ENCODE data around the gene FIGNL2.
A peak's percentile ranks its signal among the peaks of the same experiment; 100 is the strongest.

The FIGNL2 gene

GRCh38 chr12:51852404-51853137 is 4.1 kb upstream of the FIGNL2 start:
- DNase-seq (ENCODE audit: low read depth) = no peak

DNA sequence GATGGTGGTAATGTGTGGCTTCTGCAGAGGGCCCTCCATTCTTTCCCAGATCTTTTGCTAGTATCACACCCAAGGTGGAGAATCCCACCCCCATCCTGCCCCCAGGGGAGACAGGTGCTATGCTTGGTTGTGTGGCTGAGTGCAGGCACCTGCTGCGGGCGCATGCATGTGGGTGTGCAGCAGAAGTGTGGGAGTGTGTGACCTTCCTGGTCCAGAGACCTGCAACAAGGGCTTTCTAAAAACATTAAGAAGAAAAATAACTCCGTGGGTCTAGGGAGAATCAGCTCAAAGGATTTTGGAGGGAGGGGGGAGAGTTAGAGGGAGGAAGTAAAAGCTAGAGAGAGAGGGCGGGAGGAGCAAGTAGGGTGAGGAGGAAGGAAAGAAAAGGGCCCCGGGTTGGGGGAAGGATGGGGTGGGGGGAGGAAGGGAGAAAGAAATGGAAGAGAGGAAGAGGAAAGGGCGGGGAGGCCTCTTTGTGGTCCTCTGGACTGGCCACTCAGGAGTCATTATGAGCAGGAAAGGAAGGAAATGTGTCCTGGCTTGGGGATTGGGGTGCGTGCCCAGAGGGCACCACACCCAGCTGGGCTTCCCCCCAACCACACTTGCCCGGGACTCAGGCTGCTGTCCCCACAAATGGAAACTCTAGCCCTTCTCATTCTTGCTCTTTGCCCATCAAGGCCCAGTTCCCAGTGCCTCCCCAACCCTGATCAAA is 3.1 kb upstream of the FIGNL2 start:
- DNase-seq (ENCODE audit: low read depth) = no peak

GRCh38 chr12:51850965-51851299 is 2.4 kb upstream of the FIGNL2 start:
- DNase-seq (ENCODE audit: low read depth) = no peak

DNA sequence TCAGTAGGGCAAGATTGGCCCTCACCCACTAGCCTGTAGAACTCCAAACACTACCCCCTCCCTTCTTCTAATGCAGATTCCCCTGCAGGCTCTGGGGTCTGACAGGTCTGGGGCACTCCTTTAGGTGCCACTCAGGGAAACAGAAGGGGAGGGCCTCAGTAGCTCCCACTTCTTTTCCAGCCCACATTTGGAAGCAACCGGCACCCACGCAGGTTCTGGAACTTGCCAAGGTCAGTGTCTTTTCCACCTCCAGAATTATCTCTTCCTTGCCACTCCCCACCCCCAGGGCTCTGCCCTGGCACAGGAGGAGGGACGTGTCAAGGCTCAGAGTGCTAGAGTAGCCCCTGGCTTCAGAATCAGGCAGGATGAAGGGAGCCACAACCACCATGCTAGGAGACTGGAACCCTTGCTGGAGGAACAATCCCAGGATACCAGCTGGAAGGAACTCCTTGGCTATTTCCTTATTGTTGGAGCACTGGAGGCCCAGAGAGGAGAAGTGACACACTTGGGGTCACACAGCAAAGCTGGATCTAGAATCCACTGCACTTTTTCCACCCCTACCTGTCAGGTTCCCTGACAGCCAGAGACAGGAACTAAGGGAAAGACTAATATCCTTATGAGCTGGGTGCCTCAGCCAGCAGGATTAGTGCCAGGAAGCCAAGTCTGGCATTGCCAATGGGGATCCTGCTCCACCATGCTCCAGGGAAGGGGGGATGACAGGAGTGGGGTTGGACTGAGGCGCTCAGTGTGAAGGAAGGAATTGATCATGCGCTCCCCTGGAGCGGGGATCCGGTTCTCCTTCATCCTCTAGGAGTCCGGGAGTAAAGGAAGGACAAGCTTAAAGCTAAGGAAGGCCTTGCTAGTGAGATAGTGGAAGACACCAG is 1.8 kb upstream of the FIGNL2 start:
- DNase-seq (ENCODE audit: low read depth) = no peak

- no peak for DNase-seq (ENCODE audit: low read depth)
Measured at GRCh38 chr12:51848841-51849735, 570 bp upstream of the FIGNL2 start.

- no peak for DNase-seq (ENCODE audit: low read depth)
Measured at GRCh38 chr12:51847643-51848325, 734 bp downstream of the FIGNL2 start.

DNA sequence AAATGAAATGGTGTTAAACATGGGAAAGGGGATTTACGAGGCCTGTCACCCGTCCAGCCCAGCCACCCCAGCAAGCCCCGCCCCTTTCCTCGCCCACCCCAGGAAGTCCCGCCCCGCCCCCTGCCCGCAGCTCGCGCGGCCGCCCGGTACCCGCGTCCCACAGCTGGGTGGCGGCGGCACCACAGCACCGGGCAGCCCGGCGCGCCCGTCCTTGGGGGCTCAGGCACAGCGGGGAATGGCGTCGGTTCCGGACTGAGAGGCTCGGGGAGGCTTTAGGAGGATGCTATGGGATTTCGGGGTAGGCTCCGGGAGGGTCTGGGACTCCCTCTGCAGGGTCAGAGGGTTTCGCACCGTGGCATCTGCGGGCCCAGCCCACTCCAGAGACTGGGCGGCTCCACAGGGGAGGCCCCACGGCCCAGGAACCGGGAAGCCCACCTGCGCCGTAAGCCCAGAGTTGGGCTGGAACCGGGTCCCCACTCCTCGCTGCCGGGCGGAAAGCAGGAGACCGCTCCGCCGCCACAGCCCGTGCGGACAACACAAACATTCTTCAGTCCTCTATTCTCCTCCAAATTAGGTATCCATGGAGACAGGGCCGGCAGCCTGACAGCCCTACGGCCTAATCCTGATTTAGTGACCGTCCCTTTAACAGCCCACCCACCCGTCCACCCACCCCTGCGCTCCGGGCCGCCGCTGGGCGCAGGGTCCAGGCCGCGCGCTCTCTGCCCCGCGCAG is 1.4 kb downstream of the FIGNL2 start:
- DNase-seq (ENCODE audit: low read depth) = peak; percentile 36

DNA sequence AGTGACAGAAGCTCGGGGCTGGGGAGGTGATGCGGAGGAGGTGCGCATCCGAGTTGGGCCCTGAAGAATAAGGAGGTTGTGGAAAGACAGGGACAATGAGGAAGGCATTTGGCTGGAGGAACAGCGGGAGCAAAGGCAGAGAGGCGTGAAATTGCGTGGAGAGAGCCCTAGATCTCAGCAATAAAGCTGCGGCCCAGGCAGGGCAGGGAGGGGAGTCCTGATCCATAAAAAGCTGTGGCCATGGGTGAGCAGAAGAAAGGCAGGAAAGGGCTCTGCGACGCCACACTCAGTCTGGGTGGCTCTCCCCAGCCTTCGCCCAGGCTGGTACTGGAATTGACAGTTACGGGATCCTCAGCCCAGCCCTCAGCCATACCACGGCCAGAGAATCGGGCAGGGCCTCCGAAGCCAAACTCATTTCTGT is 2.2 kb downstream of the FIGNL2 start:
- DNase-seq (ENCODE audit: low read depth) = no peak

GRCh38 chr12:51845482-51845881 is 3.0 kb downstream of the FIGNL2 start:
- no peak for DNase-seq (ENCODE audit: low read depth)

DNA sequence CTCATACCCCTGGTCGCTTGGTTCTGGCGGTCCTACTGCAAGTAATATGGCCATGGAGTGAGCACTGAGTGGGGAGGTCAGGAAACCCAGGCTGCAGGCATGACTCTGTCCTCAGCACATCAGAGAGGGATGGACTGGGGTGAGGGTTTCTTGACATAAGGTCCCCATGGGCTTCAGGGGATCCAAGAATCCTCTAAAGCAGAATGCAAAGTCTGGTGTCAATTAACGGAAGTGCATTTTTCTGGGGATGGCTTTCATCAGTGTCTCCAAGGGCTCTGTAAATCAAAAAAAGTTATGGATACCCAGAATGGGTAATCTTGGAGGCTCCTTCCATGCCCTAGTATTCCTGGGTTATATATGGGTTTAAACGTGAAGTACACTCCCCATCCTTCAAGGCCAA is 3.7 kb downstream of the FIGNL2 start:
- DNase-seq (ENCODE audit: low read depth) = no peak

GRCh38 chr12:51841727-51842126 is 6.8 kb downstream of the FIGNL2 start:
- no peak for DNase-seq (ENCODE audit: low read depth)

DNA sequence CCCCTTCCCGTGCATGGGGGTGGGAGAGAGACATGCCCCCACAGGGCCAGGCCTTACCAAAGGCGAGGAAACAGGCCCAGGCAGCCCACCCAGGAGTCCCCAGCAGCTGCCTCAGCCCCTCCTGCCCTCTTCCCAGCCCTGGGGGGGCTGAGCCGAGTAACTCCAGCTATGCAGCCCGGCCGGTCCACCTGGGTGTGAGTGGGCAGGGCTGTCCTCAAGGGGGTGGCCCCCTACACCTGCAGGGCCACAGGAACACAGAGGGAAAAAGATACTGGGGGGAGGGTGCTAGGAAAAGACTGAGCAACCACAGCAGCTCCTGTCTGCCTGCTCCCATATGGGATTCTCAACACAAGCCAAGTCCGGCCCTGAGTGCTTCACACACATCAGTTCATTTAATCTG is 7.6 kb downstream of the FIGNL2 start:
- no peak for DNase-seq (ENCODE audit: low read depth)

DNA sequence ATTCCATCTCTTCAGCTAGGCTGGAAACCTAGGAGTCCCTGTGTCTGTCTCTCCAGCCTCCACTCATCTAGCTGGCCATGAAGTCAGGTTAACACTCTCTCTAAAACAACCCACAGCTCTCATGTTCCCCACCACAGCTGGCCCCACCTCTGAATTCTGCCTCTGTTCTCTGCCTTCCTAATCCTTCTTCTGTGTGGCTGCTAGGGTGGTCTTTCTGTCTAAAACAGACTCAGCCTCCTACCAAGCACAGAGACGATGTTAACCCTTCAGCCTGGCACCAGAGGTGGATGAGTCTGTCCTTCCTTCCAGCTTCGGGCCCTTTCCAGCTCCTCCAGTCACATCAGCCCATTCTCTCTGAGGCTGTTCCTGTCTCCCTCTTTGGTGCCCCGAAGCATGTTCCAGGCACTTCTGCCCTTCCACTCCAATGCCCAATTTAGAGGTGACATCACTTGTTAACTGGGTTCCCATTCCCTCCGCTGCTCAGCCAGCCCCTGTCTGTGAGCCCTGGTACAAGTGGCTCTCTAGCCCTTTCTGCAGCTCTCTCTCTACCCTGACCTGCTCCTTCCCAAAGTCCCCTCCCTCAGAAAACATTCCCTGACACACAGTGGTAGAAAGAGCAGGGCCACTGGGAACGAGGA is 9.1 kb downstream of the FIGNL2 start:
- DNase-seq (ENCODE audit: low read depth) = no peak

GRCh38 chr12:51838762-51839161 is 9.8 kb downstream of the FIGNL2 start:
- no peak for DNase-seq (ENCODE audit: low read depth)

- DNase-seq (ENCODE audit: low read depth) = no peak
Measured at GRCh38 chr12:51838036-51838435, 10.5 kb downstream of the FIGNL2 start.

GRCh38 chr12:51837286-51837685 is 11.2 kb downstream of the FIGNL2 start:
- no peak for DNase-seq (ENCODE audit: low read depth)

GRCh38 chr12:51836827-51837173 is 11.7 kb downstream of the FIGNL2 start:
- DNase-seq (ENCODE audit: low read depth) = no peak

DNA sequence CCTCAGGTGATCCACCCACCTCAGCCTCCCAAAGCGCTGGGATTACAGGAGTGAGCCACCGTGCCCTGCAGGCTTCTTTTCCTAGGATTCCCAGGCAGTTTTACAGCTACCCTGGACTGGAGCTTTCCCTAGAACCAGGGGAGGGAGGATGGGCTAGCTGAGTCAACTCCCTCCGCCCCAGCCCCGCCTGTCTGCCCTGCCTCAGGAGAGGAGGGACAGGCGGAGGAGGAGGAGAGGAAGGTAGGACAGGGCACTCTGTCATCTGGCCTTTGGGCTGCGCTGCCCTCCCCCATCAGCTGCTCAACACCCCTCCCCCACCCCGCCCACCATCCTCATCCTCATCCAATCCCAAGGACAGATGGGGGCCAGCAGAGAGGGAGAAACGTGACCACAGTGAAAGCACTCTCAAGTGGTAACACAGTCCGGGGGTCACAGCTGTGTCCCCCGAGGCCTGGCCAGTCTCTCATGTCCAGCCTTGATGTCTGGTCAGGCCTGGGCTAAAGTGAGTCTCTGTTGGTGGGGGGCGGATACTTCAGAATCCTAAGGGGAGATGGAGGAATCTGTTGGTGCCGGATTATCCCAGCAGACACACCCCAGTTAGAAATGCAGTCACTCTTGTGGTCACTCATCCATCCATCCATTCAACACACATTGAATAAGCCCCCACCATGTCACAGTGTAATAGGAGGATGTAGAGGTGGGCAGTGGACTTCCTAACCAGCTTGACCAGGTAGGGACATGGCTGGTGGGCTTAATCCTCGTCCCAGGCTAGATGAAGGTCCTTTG is 12.3 kb downstream of the FIGNL2 start:
- DNase-seq (ENCODE audit: low read depth) = no peak

DNA sequence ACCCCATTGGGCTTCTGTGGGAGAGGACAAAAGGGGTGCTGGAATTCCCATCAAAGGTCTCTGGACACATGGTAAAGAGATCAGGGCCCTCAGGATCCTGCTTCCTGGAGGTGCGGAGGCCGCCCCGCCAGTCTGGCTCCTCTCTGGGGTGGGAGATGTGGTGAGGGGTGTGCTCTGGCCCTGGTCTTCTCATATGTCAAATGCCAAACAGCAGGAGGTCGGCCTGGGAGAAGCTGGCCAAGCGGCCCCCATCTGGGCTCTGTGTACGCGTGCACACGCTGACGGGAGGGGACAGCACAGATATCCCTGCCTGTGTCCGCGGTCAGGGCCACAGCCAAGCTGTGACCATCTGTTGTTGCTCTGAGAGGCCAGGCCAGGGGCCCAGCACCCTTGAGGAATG is 14.1 kb downstream of the FIGNL2 start:
- DNase-seq (ENCODE audit: low read depth) = no peak

Data from activated T-cell treated with anti-CD3 and anti-CD28 coated beads for 1 hour (primary cell).